ENCODE data around the gene P3R3URF.

Gene P3R3URF

DNA sequence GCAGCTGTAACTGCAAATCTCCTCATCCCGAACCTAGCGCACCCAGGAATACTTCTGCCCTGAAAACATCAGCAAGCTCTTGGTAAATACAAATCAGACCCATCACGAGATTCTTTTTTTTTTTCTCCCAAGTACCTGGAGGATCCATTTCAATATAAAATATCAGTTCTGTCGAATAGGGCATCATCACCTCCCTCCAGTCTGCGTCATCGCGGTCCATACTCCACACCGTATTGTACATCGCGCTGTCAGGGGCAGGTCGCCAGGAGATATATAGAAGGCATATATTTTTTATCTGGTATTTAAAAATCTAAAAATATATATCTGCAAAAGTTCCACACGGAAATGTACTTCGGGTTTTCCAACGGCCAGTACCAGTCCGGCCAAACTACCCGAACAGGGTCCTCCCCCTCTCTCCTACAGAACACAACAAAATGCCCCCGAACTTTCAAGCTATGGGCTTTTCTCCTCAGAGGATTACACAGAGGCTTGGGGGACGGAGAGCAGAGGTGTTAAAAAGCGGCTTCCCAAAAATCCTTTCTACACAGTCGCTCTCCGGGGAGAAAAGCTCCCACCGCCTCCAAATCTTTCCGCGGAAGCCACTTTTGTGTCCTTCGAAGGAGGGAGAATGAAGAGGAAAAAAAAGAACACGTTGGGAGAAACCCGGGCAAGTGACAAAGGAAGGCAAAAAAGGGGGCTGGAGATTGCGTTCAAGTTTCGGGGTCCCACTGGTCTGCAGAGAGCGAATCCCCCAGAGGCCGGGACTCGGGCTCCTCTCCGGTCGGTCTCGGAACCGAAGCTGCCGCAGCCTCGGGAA lies 44.4 kb downstream of the P3R3URF start:
- DNase-seq (ENCODE audit: low read depth): peak; percentile 11

GRCh38 chr1:46131093-46131492 lies 45.2 kb downstream of the P3R3URF start:
- DNase-seq (ENCODE audit: low read depth): no peak

DNA sequence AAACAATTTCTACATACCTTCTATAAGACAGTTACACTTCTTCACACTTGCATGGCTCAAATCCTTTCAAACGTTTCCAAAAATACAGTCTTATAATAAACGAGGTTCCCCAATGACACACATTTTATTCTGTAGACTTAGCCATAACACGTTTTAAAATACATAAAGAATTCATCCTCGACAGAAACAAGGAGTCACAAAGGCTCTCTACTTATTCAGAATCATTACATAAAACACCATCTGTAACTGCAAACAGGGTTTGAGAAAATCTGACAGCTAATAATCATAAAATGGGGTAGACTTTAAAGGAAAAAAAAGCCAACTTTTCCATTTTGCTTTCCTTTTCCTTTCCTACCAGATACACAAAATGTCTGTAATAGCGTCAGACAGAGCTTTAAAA lies 45.7 kb downstream of the P3R3URF start:
- DNase-seq (ENCODE audit: low read depth): no peak

- DNase-seq (ENCODE audit: low read depth): no peak
Observed at GRCh38 chr1:46130121-46130520, 46.2 kb downstream of the P3R3URF start.

- no peak for DNase-seq (ENCODE audit: low read depth)
Observed at GRCh38 chr1:46128344-46128743, 47.9 kb downstream of the P3R3URF start.

Data from activated T-cell treated with anti-CD3 and anti-CD28 coated beads for 24 hours (primary cell).